Measurements from ENCODE around the gene SLC2A11. TPM values are rescaled to one million over a fixed set of nuclear protein-coding genes. Genes with fewer than 3 reads are reported as not detected.
"Not testable (repeated sequence)": the region's sequence is repeated elsewhere in the genome, so short reads cannot be mapped to it uniquely, and the experiment has no call there.

Gene SLC2A11
- total RNA-seq, 4 donors from 2014 or later: 17.5 to 30.0 (median 24.3) TPM

- 8 to 28% methylated on average over 15 to 16 of the region's 58 CpGs for WGBS, 2 donors
- TF ChIP-seq CTCF (IDR thresholded peaks at IDR 0.05) (peak in 1 of 6 experiments; percentile 14), POLR2A (IDR thresholded peaks at IDR 0.05) (peak in 1 of 2 donors; percentile 15)
- Histone ChIP-seq H3K27me3 (no peaks in the 10 kb centered on the region), H3K27ac (peak overlapping the region; percentile 91 to 95 (median 93)), H3K9me3 (no peaks in the 10 kb centered on the region), H3K4me1 (peaks cover 12 to 14% of the 10 kb centered on the region in 2 donors), H3K4me3 (replicated peaks in 1 of 3) (peak overlapping the region; percentile 47 to 57 (median 47)), H3K36me3 (no peaks in the 10 kb centered on the region)
- intact Hi-C loops (cut with DNase I): no loop called here
- DNase-seq: peak; percentile 61
Measured at GRCh38 chr22:23856721-23857605, 712 bp upstream of the SLC2A11 start.

- no peaks in the 10 kb centered on the region for H3K9me3 ChIP-seq
- no peaks in the 10 kb centered on the region for H3K27me3 ChIP-seq
- DNase-seq: no peak
- TF ChIP-seq POLR2A (IDR thresholded peaks at IDR 0.05) (no peak), CTCF (IDR thresholded peaks at IDR 0.05) (peak in 1 of 6 experiments; percentile 30)
- WGBS, 2 donors: 55 to 59% methylated on average over 7 of the region's 7 CpGs
- peak overlapping the region in 2 of 3 donors; percentile 91 to 93 for H3K27ac ChIP-seq
- intact Hi-C loops (cut with DNase I): no loop called here
- no peaks in the 10 kb centered on the region for H3K36me3 ChIP-seq
- peak overlapping the region in 1 of 3 donors; percentile 57 for H3K4me3 ChIP-seq (replicated peaks in 1 of 3)
- H3K4me1 ChIP-seq: peaks cover 12 to 14% of the 10 kb centered on the region in 2 donors
Measured at GRCh38 chr22:23858484-23858815, 775 bp downstream of the SLC2A11 start.

GRCh38 chr22:23859201-23859600, 1.5 kb downstream of the SLC2A11 start:
- no peak for DNase-seq
- no peaks in the 10 kb centered on the region for H3K36me3 ChIP-seq
- intact Hi-C loops (cut with DNase I): no loop called here
- no peak for TF ChIP-seq POLR2A (IDR thresholded peaks at IDR 0.05)
- TF ChIP-seq CTCF (IDR thresholded peaks at IDR 0.05): no peak
- H3K27me3 ChIP-seq: no peaks in the 10 kb centered on the region
- H3K9me3 ChIP-seq: no peaks in the 10 kb centered on the region
- no peak overlapping the region for H3K27ac ChIP-seq
- H3K4me3 ChIP-seq (replicated peaks in 1 of 3): no peak overlapping the region
- H3K4me1 ChIP-seq: peaks cover 12 to 14% of the 10 kb centered on the region in 2 donors
- 97% methylated on average over 4 of the region's 4 CpGs for WGBS, 2 donors

- H3K4me3 ChIP-seq (replicated peaks in 1 of 3); H3K36me3 ChIP-seq; intact Hi-C loops (cut with DNase I); DNase-seq; H3K27me3 ChIP-seq; H3K9me3 ChIP-seq; H3K27ac ChIP-seq: not testable (repeated sequence)
- WGBS, 2 donors: 92 to 96% methylated on average over 8 of the region's 8 CpGs
- peaks cover 12 to 14% of the 10 kb centered on the region in 2 donors for H3K4me1 ChIP-seq
Measured at GRCh38 chr22:23860187-23860586, 2.5 kb downstream of the SLC2A11 start.

GRCh38 chr22:23862103-23862502, 4.4 kb downstream of the SLC2A11 start:
- intact Hi-C loops (cut with DNase I): no loop called here
- H3K4me3 ChIP-seq (replicated peaks in 1 of 3): no peak overlapping the region
- H3K27ac ChIP-seq: no peak overlapping the region
- TF ChIP-seq POLR2A (IDR thresholded peaks at IDR 0.05): no peak
- TF ChIP-seq CTCF (IDR thresholded peaks at IDR 0.05): peak in 3 of 6 experiments; percentile 7 to 36 (median 15)
- H3K36me3 ChIP-seq: peaks cover 0 to 1% of the 10 kb centered on the region in 2 donors
- no peaks in the 10 kb centered on the region for H3K27me3 ChIP-seq
- WGBS, 2 donors: 83 to 91% methylated on average over 3 of the region's 3 CpGs
- DNase-seq: peak in 1 of 2 donors; percentile 19
- no peaks in the 10 kb centered on the region for H3K9me3 ChIP-seq
- peaks cover 10% of the 10 kb centered on the region in 2 donors for H3K4me1 ChIP-seq

- H3K4me1 ChIP-seq; H3K4me3 ChIP-seq (replicated peaks in 1 of 3); H3K9me3 ChIP-seq; H3K27ac ChIP-seq; intact Hi-C loops (cut with DNase I); DNase-seq; H3K27me3 ChIP-seq: not testable (repeated sequence)
- peaks cover 0 to 16% of the 10 kb centered on the region in 2 donors for H3K36me3 ChIP-seq
- 70 to 90% methylated on average over 11 of the region's 11 CpGs for WGBS, 2 donors
Measured at GRCh38 chr22:23864499-23865154, 7.0 kb downstream of the SLC2A11 start.

Measured in thyroid gland (tissue), 4 donors.